ENCODE measurements around the gene KCNJ12. TPM values are rescaled to one million over a fixed set of nuclear protein-coding genes. Genes with fewer than 3 reads are reported as not detected.
"Not testable (repeated sequence)": the region's sequence is repeated elsewhere in the genome, so short reads cannot be mapped to it uniquely, and the experiment has no call there.

KCNJ12 gene
- polyA plus RNA-seq, 5 donors: 2.6 to 6.0 (median 3.6) TPM

- no peak for DNase-seq
Observed at GRCh38 chr17:21418446-21419298, 42.5 kb downstream of the KCNJ12 start.

- no peak for DNase-seq
Observed at GRCh38 chr17:21419299-21420239, 43.4 kb downstream of the KCNJ12 start.

GRCh38 chr17:21420503-21421090, 44.4 kb downstream of the KCNJ12 start:
- not testable (repeated sequence) for DNase-seq

- not testable (repeated sequence) for DNase-seq
Observed at GRCh38 chr17:21421421-21422310, 45.5 kb downstream of the KCNJ12 start.

GRCh38 chr17:21422311-21423189, 46.4 kb downstream of the KCNJ12 start:
- DNase-seq: not testable (repeated sequence)

- peak in 1 of 2 donors; percentile 22 for DNase-seq
Observed at GRCh38 chr17:21423190-21423493, 47.0 kb downstream of the KCNJ12 start.

- not testable (repeated sequence) for DNase-seq
Observed at GRCh38 chr17:21424697-21425096, 48.5 kb downstream of the KCNJ12 start.

- no peak for DNase-seq
Observed at GRCh38 chr17:21425321-21425720, 49.2 kb downstream of the KCNJ12 start.

- DNase-seq: no peak
Observed at GRCh38 chr17:21425736-21426135, 49.6 kb downstream of the KCNJ12 start.

- DNase-seq: not testable (repeated sequence)
Observed at GRCh38 chr17:21426246-21426645, 50.1 kb downstream of the KCNJ12 start.

- DNase-seq: not testable (repeated sequence)
Observed at GRCh38 chr17:21426876-21427275, 50.7 kb downstream of the KCNJ12 start.

GRCh38 chr17:21427727-21428126, 51.6 kb downstream of the KCNJ12 start:
- DNase-seq: not testable (repeated sequence)

- DNase-seq: peak; percentile 62 to 65
Observed at GRCh38 chr17:21428752-21429424, 52.7 kb downstream of the KCNJ12 start.

- DNase-seq: not testable (repeated sequence)
Observed at GRCh38 chr17:21429921-21430628, 53.9 kb downstream of the KCNJ12 start.

- DNase-seq: not testable (repeated sequence)
Observed at GRCh38 chr17:21433971-21434370, 57.8 kb downstream of the KCNJ12 start.

- not testable (repeated sequence) for DNase-seq
Observed at GRCh38 chr17:21434976-21435375, 58.8 kb downstream of the KCNJ12 start.

- not testable (repeated sequence) for DNase-seq
Observed at GRCh38 chr17:21436481-21436880, 60.3 kb downstream of the KCNJ12 start.

Data from right lung (tissue), 5 donors.